IMR-90 (cell line): Measurements from ENCODE around the gene NFASC. TPM values are rescaled to one million over a fixed set of nuclear protein-coding genes. Genes with fewer than 3 reads are reported as not detected.

Experiments
- ATAC-seq: fragments of 200-7000 bp; cut with Tn5 transposase; 2 replicates; pipeline ENCODE4 v1.9.1; 2020; ENCODE audit warnings: low read depth, mild to moderate bottlenecking, moderate library complexity
- BruUV-seq: library from RNA; stranded (reverse); fragments of 400-500 nt; replicated peaks from 2 replicates; lab custom pipeline; 2021; lab: Mats Ljungman, UMichigan
- CTCF ChIA-PET: fragments of 300-600 bp; formaldehyde crosslinking; extraction: SDS; loops from one replicate; lab custom pipeline; 2021; ENCODE audit warnings: antibody characterized with exemption; lab: Yijun Ruan, JAX
- POLR2A ChIA-PET: fragments of 300-600 bp; sonication (Branson Sonifier 250); formaldehyde crosslinking; loops from one replicate; lab custom pipeline; 2022; ENCODE audit warnings: antibody characterized with exemption; ENCODE audit not compliant: unreplicated experiment; lab: Charles Lee
- DNase-seq: peaks from one replicate; pipeline ENCODE4 v3.0.0; 2013
- H2AFZ ChIP-seq: replicated peaks from 2 replicates; pipeline ENCODE3; 2013; ENCODE audit warnings: low read length, mild to moderate bottlenecking; ENCODE audit not compliant: poor library complexity
- H2AK5ac ChIP-seq: 2 replicates; pipeline ENCODE4 v1.6.1; 2013; ENCODE audit warnings: low read depth, low read length, inconsistent platforms
- H2AK9ac ChIP-seq: replicated peaks from 2 replicates; pipeline ENCODE3; 2013; ENCODE audit warnings: mild to moderate bottlenecking, low read depth, low read length, moderate library complexity; ENCODE audit not compliant: poor library complexity
- H2BK120ac ChIP-seq: 2 replicates; pipeline ENCODE4 v1.6.1; 2013; ENCODE audit warnings: low read depth, low read length, inconsistent platforms
- H2BK15ac ChIP-seq: 3 replicates; pipeline ENCODE4 v1.6.1; 2013; ENCODE audit warnings: low read depth, low read length, inconsistent platforms
- H2BK20ac ChIP-seq: 2 replicates; pipeline ENCODE4 v1.6.1; 2013; ENCODE audit warnings: low read depth, mild to moderate bottlenecking, inconsistent platforms, low read length, moderate library complexity
- H2BK5ac ChIP-seq: 2 replicates; pipeline ENCODE4 v1.6.1; 2013; ENCODE audit warnings: mild to moderate bottlenecking, low read depth, low read length, inconsistent platforms; ENCODE audit not compliant: poor library complexity, severe bottlenecking
- H3K14ac ChIP-seq: replicated peaks from 2 replicates; pipeline ENCODE4 v1.6.1; 2013; ENCODE audit warnings: low read depth, low read length, inconsistent platforms
- H3K18ac ChIP-seq: 2 replicates; pipeline ENCODE4 v1.6.1; 2013; ENCODE audit warnings: low read depth, low read length, control low read depth
- H3K23ac ChIP-seq: 2 replicates; pipeline ENCODE4 v1.6.1; 2013; ENCODE audit warnings: low read depth, low read length, inconsistent platforms
- H3K27ac ChIP-seq: 2 replicates; pipeline ENCODE4 v1.5.1; 2013; ENCODE audit warnings: mild to moderate bottlenecking, control low read depth, low read length; ENCODE audit not compliant: insufficient read depth
- H3K27me3 ChIP-seq: 2 replicates; pipeline ENCODE4 v1.6.1; 2013; ENCODE audit warnings: low read length; ENCODE audit not compliant: control insufficient read depth, insufficient read depth
- H3K36me3 ChIP-seq: 2 replicates; pipeline ENCODE4 v1.6.1; 2013; ENCODE audit warnings: low read length, mixed read lengths; ENCODE audit not compliant: control insufficient read depth, insufficient read depth
- H3K4ac ChIP-seq: 2 replicates; pipeline ENCODE4 v1.6.1; 2013; ENCODE audit warnings: low read depth, low read length, inconsistent platforms
- H3K4me1 ChIP-seq: 2 replicates; pipeline ENCODE4 v1.6.1; 2013; ENCODE audit warnings: low read length, mixed read lengths; ENCODE audit not compliant: control insufficient read depth, insufficient read depth
- H3K4me2 ChIP-seq: 2 replicates; pipeline ENCODE4 v1.6.1; 2013; ENCODE audit warnings: low read depth, mild to moderate bottlenecking, control low read depth, low read length, moderate library complexity
- H3K4me3 ChIP-seq: 2 replicates; pipeline ENCODE4 v1.5.1; 2013; ENCODE audit warnings: low read depth, mild to moderate bottlenecking, control low read depth, low read length, moderate library complexity; ENCODE audit not compliant: insufficient read depth
- H3K56ac ChIP-seq: 2 replicates; pipeline ENCODE4 v1.6.1; 2013; ENCODE audit warnings: low read length, inconsistent platforms; ENCODE audit not compliant: insufficient read depth; ENCODE audit errors: extremely low read depth
- H3K79me1 ChIP-seq, 2 experiments: 2 replicates each; pipeline ENCODE4 v1.6.1; 2013; ENCODE audit warnings: low read length in 2 of 2, inconsistent platforms in 1 of 2, low read depth in 1 of 2
- H3K9ac ChIP-seq: 2 replicates; pipeline ENCODE4 v1.6.1; 2013; ENCODE audit warnings: low read depth, low read length, control low read depth
- H3K9me1 ChIP-seq: 2 replicates; pipeline ENCODE4 v1.6.1; 2013; ENCODE audit warnings: low read length, inconsistent platforms; ENCODE audit not compliant: insufficient read depth
- H3K9me3 ChIP-seq: 2 replicates; pipeline ENCODE4 v1.6.1; 2013; ENCODE audit warnings: low read length; ENCODE audit not compliant: control insufficient read depth, insufficient read depth
- H4K20me1 ChIP-seq: 2 replicates; pipeline ENCODE4 v1.6.1; 2013; ENCODE audit warnings: low read length, inconsistent platforms; ENCODE audit not compliant: insufficient read depth
- H4K5ac ChIP-seq: 2 replicates; pipeline ENCODE4 v1.6.1; 2013; ENCODE audit warnings: mild to moderate bottlenecking, low read depth, low read length, control low read depth
- H4K8ac ChIP-seq, 2 experiments: 2 replicates each; pipeline ENCODE4 v1.6.1; 2013; ENCODE audit warnings: low read depth in 2 of 2, low read length in 2 of 2, control low read depth in 1 of 2, inconsistent platforms in 1 of 2
- H4K91ac ChIP-seq: 2 replicates; pipeline ENCODE4 v1.6.1; 2013; ENCODE audit warnings: low read depth, low read length, inconsistent platforms; ENCODE audit not compliant: insufficient read depth
- BHLHE40 ChIP-seq: fragments of 150-350 bp; IDR thresholded peaks from 2 replicates; pipeline ENCODE4 v1.6.1; 2016; ENCODE audit warnings: mild to moderate bottlenecking, low read depth, low read length
- CEBPB ChIP-seq: IDR thresholded peaks from 2 replicates; pipeline ENCODE4 v1.6.1; 2012; ENCODE audit warnings: low read depth, low read length, improper control_type of control experiment
- CHD1 ChIP-seq: IDR thresholded peaks from 2 replicates; pipeline ENCODE4 v1.6.1; 2012; ENCODE audit warnings: low read depth, low read length, improper control_type of control experiment
- CTCF ChIP-seq: conservative IDR thresholded peaks from 2 replicates; pipeline ENCODE4 v1.5.1; 2012; ENCODE audit warnings: mild to moderate bottlenecking, low read depth, low read length, improper control_type of control experiment
- ELK1 ChIP-seq: fragments of 150-350 bp; IDR thresholded peaks from 2 replicates; pipeline ENCODE4 v1.6.1; 2016; ENCODE audit warnings: low read depth, mild to moderate bottlenecking, low read length, moderate library complexity, borderline replicate concordance
- FOS ChIP-seq: fragments of 150-350 bp; IDR thresholded peaks from 2 replicates; pipeline ENCODE4 v1.6.1; 2016; ENCODE audit warnings: low read depth, low read length
- MAFK ChIP-seq: IDR thresholded peaks from 2 replicates; pipeline ENCODE4 v1.6.1; 2012; ENCODE audit warnings: low read depth, low read length, improper control_type of control experiment
- MAZ ChIP-seq: IDR thresholded peaks from 2 replicates; pipeline ENCODE4 v1.6.1; 2012; ENCODE audit warnings: low read depth, mild to moderate bottlenecking, low read length, improper control_type of control experiment, moderate library complexity, borderline replicate concordance
- MXI1 ChIP-seq: IDR thresholded peaks from 2 replicates; pipeline ENCODE4 v1.6.1; 2012; ENCODE audit warnings: low read depth, mild to moderate bottlenecking, low read length, moderate library complexity, borderline replicate concordance
- NFE2L2 ChIP-seq: fragments of 150-350 bp; IDR thresholded peaks from 2 replicates; pipeline ENCODE4 v1.6.1; 2016; ENCODE audit warnings: low read depth, mild to moderate bottlenecking, low read length
- POLR2A ChIP-seq: IDR thresholded peaks from 2 replicates; pipeline ENCODE4 v1.6.1; 2012; ENCODE audit warnings: mild to moderate bottlenecking, low read depth, low read length
- RAD21 ChIP-seq: IDR thresholded peaks from 2 replicates; pipeline ENCODE4 v1.6.1; 2012; ENCODE audit warnings: low read length, improper control_type of control experiment
- RCOR1 ChIP-seq: IDR thresholded peaks from 2 replicates; pipeline ENCODE4 v1.6.1; 2012; ENCODE audit warnings: mild to moderate bottlenecking, low read length, improper control_type of control experiment; ENCODE audit not compliant: insufficient replicate concordance
- RFX5 ChIP-seq: IDR thresholded peaks from 2 replicates; pipeline ENCODE4 v1.8.0; 2012; ENCODE audit warnings: low read depth, mild to moderate bottlenecking, low read length, moderate library complexity
- SMC3 ChIP-seq: fragments of 150-350 bp; IDR thresholded peaks from 2 replicates; pipeline ENCODE4 v1.6.1; 2016; ENCODE audit warnings: low read depth, mild to moderate bottlenecking, antibody characterized with exemption, low read length, moderate library complexity
- USF2 ChIP-seq: fragments of 150-350 bp; IDR thresholded peaks from 2 replicates; pipeline ENCODE4 v1.6.1; 2017; ENCODE audit warnings: mild to moderate bottlenecking, antibody characterized with exemption, low read length, low read depth
- WGBS, 2 experiments: methylation state at CpG; one replicate each; pipeline versions ENCODE4 v1.1.5 to v1.1.7; 2013; ENCODE audit warnings: missing lambda C conversion rate in 2 of 2; ENCODE audit not compliant: insufficient read length in 1 of 2; ENCODE audit errors: extremely low coverage in 2 of 2; 5-methylcytosine and 5-hydroxymethylcytosine counted together
- dilution Hi-C: fragments of 300-500 bp; cut with HindIII; formaldehyde crosslinking; loops from one replicate; pipeline ENCODE4 v1.14.3; 2018; ENCODE audit warnings: low sequenced_read_pairs; ENCODE audit not compliant: unreplicated experiment
- in situ Hi-C: fragments of 300-500 bp; cut with MboI; formaldehyde crosslinking; loops from 3 replicates; pipeline ENCODE4 v1.14.3; 2019; ENCODE audit warnings: low sequenced_read_pairs, inconsistent platforms, mixed read lengths
- intact Hi-C: fragments of 100-400 bp; cut with micrococcal nuclease; formaldehyde crosslinking; loops from 2 replicates; pipeline ENCODE4 v1.10.0; 2022
- polyA plus RNA-seq, 3 experiments: library from polyadenylated mRNA; depleted of rRNA; stranded (reverse); fragments of >200 nt; gene quantifications; 2 replicates each; pipeline ENCODE4 v1.2.3, GENCODE V29; 2012; ENCODE audit warnings: low replicate concordance in 1 of 3
- total RNA-seq: library from RNA; depleted of rRNA; stranded (reverse); fragments of >200 nt; gene quantifications from 2 replicates; pipeline ENCODE4 v1.2.3, GENCODE V29; 2012

NFASC gene
- total and polyA plus RNA-seq, 2 of the 4 experiments (the other 2 are of a cell fraction) = 0.18 to 0.79 TPM

GRCh38 chr1:204984499-204984898 lies 113.8 kb downstream of the NFASC start:
- TF ChIP-seq NFE2L2 (no peak), CEBPB (no peak), CHD1 (no peak), POLR2A (no peak), RCOR1 (no peak), SMC3 (no peak), USF2 (no peak), FOS (no peak), BHLHE40 (no peak), CTCF (no peak), RFX5 (no peak), RAD21 (no peak), MAFK (no peak), ELK1 (no peak), MAZ (no peak), MXI1 (no peak)
- no peak overlapping the region for H2AFZ ChIP-seq
- intact Hi-C loops = no loop called here
- H3K23ac ChIP-seq = no peak overlapping the region
- ChIA-PET CTCF (no interaction called here), POLR2A (no interaction called here)
- H3K4me3 ChIP-seq = no peak overlapping the region
- no peak for ATAC-seq
- H3K4ac ChIP-seq = no peak overlapping the region
- H3K36me3 ChIP-seq = no peaks in the 10 kb centered on the region
- no peak overlapping the region for H4K91ac ChIP-seq
- no peak overlapping the region for H3K56ac ChIP-seq
- H2BK20ac ChIP-seq = no peak overlapping the region
- no peak for DNase-seq
- dilution Hi-C loops = no loop called here
- no peaks in the 10 kb centered on the region for H3K9me1 ChIP-seq
- H4K5ac ChIP-seq = no peak overlapping the region
- BruUV-seq = no TSS peak
- no peak overlapping the region for H2AK5ac ChIP-seq
- no peaks in the 10 kb centered on the region for H3K4me1 ChIP-seq
- H2BK15ac ChIP-seq = no peak overlapping the region
- no peaks in the 10 kb centered on the region for H3K9me3 ChIP-seq
- H2BK120ac ChIP-seq = no peak overlapping the region
- H3K4me2 ChIP-seq = no peak overlapping the region
- H3K27ac ChIP-seq = no peak overlapping the region
- no peak overlapping the region for H3K18ac ChIP-seq
- H4K20me1 ChIP-seq = no peaks in the 10 kb centered on the region
- H4K8ac ChIP-seq = no peak overlapping the region
- peaks cover 40% of the 10 kb centered on the region for H3K27me3 ChIP-seq
- no peak overlapping the region for H2BK5ac ChIP-seq
- WGBS, 2 experiments = 100% methylated on average over 1 of the region's 8 CpGs; no CpG with 5 or more reads in 1 of the 2 experiments
- no peaks in the 10 kb centered on the region for H3K79me1 ChIP-seq
- no peak overlapping the region for H2AK9ac ChIP-seq
- H3K9ac ChIP-seq = no peak overlapping the region
- no peak overlapping the region for H3K14ac ChIP-seq
- in situ Hi-C loops = loop anchor here (10.0 kb wide), 1 partner anchor 350 kb away; no protein-coding TSS in a partner anchor
